Stomach (tissue), 9 donors: ENCODE results near the gene SNTG2. TPM values are rescaled to one million over a fixed set of nuclear protein-coding genes. Genes with fewer than 3 reads are reported as not detected.
"Not testable (repeated sequence)": the region's sequence is repeated elsewhere in the genome, so short reads cannot be mapped to it uniquely, and the experiment has no call there.

Source experiments
- DNase-seq, 2 donors: peaks; one replicate each; pipeline versions ENCODE4 v3.0.0 to v3.0.0-alpha.2; 2013 to 2019
- H3K27ac ChIP-seq, 5 donors: fragments of 200-600 bp in 4 of 5; sonication (generic) in 4 of 5; one replicate each; pipeline ENCODE4 v1.5.1; 2013 to 2019; ENCODE audit warnings: mild to moderate bottlenecking in 1 of 5, moderate library complexity in 1 of 5
- H3K27me3 ChIP-seq, 3 donors: fragments of 200-600 bp; sonication (generic); one replicate each; pipeline ENCODE4 v1.5.1; 2017 to 2019; ENCODE audit warnings: mixed run types in 1 of 3
- H3K36me3 ChIP-seq, 4 donors: fragments of 200-600 bp; sonication (generic); 1 replicate in 3 of 4; 2 replicates in 1 of 4; pipeline ENCODE4 v1.5.1; 2016 to 2019
- H3K4me1 ChIP-seq, 4 donors: fragments of 200-600 bp; sonication (generic); one replicate each; pipeline ENCODE4 v1.5.1; 2016 to 2019
- H3K4me3 ChIP-seq, 4 donors: fragments of 200-600 bp; sonication (generic) in 3 of 4; one replicate each; pipeline ENCODE4 v1.5.1; 2016 to 2019; ENCODE audit warnings: mild to moderate bottlenecking in 1 of 4
- H3K9me3 ChIP-seq, 4 donors: fragments of 200-600 bp; sonication (generic); one replicate each; pipeline ENCODE4 v1.5.1; 2016 to 2019
- EP300 ChIP-seq: sonication (generic); formaldehyde crosslinking; IDR thresholded peaks from one replicate; pipeline ENCODE4 v1.6.1; 2017; ENCODE audit warnings: antibody characterized with exemption
- POLR2A ChIP-seq, 4 donors: fragments of 450-650 bp; IDR thresholded peaks; one replicate each; pipeline ENCODE4 v1.6.1; 2016; ENCODE audit warnings: antibody characterized with exemption in 4 of 4, control low read depth in 2 of 4, mild to moderate bottlenecking in 1 of 4, moderate library complexity in 1 of 4
- POLR2AphosphoS5 ChIP-seq, 3 donors: sonication (generic); formaldehyde crosslinking; IDR thresholded peaks; one replicate each; pipeline ENCODE4 v1.6.1; 2016; ENCODE audit warnings: antibody characterized with exemption in 3 of 3
- WGBS, 5 donors: extraction: QIAGEN DNeasy Blood & Tissue Kit in 3 of 5; methylation state at CpG; one replicate each; pipeline versions ENCODE4 v1.1.5 to v1.1.7; 2013 to 2018; 5-methylcytosine and 5-hydroxymethylcytosine counted together
- intact Hi-C: fragments of 100-400 bp; cut with DNase I; formaldehyde crosslinking; loops from one replicate; pipeline ENCODE4 v1.15.1; 2023; ENCODE audit warnings: low total_unique reads
- polyA plus RNA-seq, 3 donors: library from polyadenylated mRNA; stranded (reverse); fragments of 200-250 nt; gene quantifications; one replicate each; pipeline ENCODE4 v1.2.3, GENCODE V29; 2013
- total RNA-seq, 5 donors: library from RNA; depleted of rRNA; stranded (reverse); fragments of >200 nt; gene quantifications; one replicate each; pipeline versions ENCODE4 v1.1.0 to v1.2.3, GENCODE V29; 2014 to 2016
- TF ChIP-seq, protein P1 (sequence below), 7 experiments: fragments of 450-650 bp in 4 of 7; fragments of 200-600 bp in 3 of 7; sonication (generic) in 3 of 7; IDR thresholded peaks; one replicate each; pipeline ENCODE4 v1.5.1; 2016 to 2019; ENCODE audit warnings: antibody characterized with exemption in 7 of 7, control low read depth in 2 of 7, mild to moderate bottlenecking in 1 of 7
- donor health status: healthy with polysubstance abuse.
- donor health status: Bipolar disorder and iron deficiency.
- donor health status: healthy.

SNTG2 gene
- total and polyA plus RNA-seq, 8 donors, result 0.68 to 19.6 (median 5.3) TPM; not detected in 1

DNA sequence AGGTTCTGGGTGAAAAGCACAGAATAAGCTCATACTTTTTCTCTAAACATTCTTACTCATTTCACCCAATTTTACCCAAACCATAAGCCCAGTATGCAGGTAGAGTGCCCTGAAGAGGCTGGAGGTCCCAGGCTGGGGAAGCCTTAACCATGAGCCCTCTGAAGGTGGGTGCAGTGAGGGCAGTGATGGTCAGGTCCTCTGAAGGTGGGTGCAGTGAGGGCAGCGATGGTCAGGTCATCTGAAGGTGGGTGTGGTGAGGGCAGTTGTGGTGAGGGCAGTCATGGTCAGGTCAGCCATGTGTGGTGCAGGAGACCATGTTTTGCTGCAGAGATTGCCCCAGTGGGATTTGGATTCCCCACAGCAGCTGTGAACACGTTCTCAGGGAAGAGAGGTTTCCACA, 148.8 kb downstream of the SNTG2 start:
- no peak overlapping the region for H3K4me3 ChIP-seq
- TF ChIP-seq, protein P1, sequence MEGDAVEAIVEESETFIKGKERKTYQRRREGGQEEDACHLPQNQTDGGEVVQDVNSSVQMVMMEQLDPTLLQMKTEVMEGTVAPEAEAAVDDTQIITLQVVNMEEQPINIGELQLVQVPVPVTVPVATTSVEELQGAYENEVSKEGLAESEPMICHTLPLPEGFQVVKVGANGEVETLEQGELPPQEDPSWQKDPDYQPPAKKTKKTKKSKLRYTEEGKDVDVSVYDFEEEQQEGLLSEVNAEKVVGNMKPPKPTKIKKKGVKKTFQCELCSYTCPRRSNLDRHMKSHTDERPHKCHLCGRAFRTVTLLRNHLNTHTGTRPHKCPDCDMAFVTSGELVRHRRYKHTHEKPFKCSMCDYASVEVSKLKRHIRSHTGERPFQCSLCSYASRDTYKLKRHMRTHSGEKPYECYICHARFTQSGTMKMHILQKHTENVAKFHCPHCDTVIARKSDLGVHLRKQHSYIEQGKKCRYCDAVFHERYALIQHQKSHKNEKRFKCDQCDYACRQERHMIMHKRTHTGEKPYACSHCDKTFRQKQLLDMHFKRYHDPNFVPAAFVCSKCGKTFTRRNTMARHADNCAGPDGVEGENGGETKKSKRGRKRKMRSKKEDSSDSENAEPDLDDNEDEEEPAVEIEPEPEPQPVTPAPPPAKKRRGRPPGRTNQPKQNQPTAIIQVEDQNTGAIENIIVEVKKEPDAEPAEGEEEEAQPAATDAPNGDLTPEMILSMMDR (IDR thresholded peaks at IDR 0.05), result no peak
- no peak for TF ChIP-seq EP300
- H3K4me1 ChIP-seq, result no peaks in the 10 kb centered on the region
- H3K27me3 ChIP-seq, result peaks cover 0 to 5% (median 0%) of the 10 kb centered on the region in 3 donors
- H3K9me3 ChIP-seq, result no peaks in the 10 kb centered on the region
- no peak for DNase-seq
- 45 to 70% (median 59%) methylated on average over 2 of the region's 2 CpGs for WGBS, 5 donors
- intact Hi-C loops, result no loop called here
- no peak overlapping the region for H3K27ac ChIP-seq
- no peaks in the 10 kb centered on the region for H3K36me3 ChIP-seq

GRCh38 chr2:1101011-1101782, 150.5 kb downstream of the SNTG2 start:
- H3K4me3 ChIP-seq, result no peak overlapping the region
- H3K9me3 ChIP-seq, result no peaks in the 10 kb centered on the region
- intact Hi-C loops, result no loop called here
- DNase-seq, result no peak
- no peak overlapping the region for H3K27ac ChIP-seq
- H3K36me3 ChIP-seq, result no peaks in the 10 kb centered on the region
- WGBS, 5 donors, result 83 to 88% (median 87%) methylated on average over 10 of the region's 10 CpGs
- H3K4me1 ChIP-seq, result no peaks in the 10 kb centered on the region
- H3K27me3 ChIP-seq, result peaks cover 0 to 5% (median 0%) of the 10 kb centered on the region in 3 donors
- TF ChIP-seq, protein P1 (IDR thresholded peaks at IDR 0.05), result no peak
- TF ChIP-seq POLR2AphosphoS5 (IDR thresholded peaks at IDR 0.05) (no peak), POLR2A (IDR thresholded peaks at IDR 0.05) (no peak), EP300 (no peak)

DNA sequence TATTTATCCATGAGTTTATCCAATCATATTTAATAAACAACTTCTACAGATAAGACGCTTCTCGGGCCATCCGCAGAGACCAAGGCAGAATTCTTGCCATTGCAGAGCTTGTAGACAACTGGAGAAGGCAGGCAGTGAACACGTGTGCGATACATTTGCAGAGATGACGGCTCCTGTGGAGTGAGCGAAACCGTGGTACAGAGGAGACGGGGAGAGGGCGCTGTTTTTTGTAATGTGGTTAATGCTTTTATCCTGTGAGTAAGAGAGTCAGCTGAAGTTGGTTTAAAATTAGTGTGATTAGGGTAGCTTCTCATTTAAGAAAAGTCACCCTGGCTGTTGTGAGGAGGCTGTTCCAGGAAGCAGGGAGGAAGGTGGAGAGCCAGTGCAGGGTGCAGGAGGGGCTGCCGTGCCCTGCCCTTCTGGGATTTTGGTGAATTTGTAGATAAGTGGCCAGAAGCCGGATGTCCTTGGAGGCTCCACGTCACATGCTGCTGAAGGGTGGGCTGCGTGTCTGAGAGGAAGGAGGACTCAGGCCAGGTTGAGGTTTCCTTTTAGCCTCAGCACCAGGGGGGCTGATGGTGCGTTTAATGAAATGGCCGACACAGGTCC, 151.4 kb downstream of the SNTG2 start:
- intact Hi-C loops, result no loop called here
- DNase-seq, result no peak
- 80 to 84% (median 82%) methylated on average over 16 of the region's 16 CpGs for WGBS, 5 donors

GRCh38 chr2:1104364-1104763, 153.7 kb downstream of the SNTG2 start:
- no peak for TF ChIP-seq EP300
- TF ChIP-seq, protein P1 (IDR thresholded peaks at IDR 0.05), result no peak
- no peak overlapping the region for H3K4me3 ChIP-seq
- H3K27ac ChIP-seq, result no peak overlapping the region
- H3K27me3 ChIP-seq, result peaks cover 0 to 5% (median 0%) of the 10 kb centered on the region in 3 donors
- no peaks in the 10 kb centered on the region for H3K4me1 ChIP-seq
- H3K36me3 ChIP-seq, result no peaks in the 10 kb centered on the region
- intact Hi-C loops, result no loop called here
- 29 to 55% (median 35%) methylated on average over 8 of the region's 8 CpGs for WGBS, 5 donors
- no peak for DNase-seq
- no peaks in the 10 kb centered on the region for H3K9me3 ChIP-seq

More for the DNA sequence above, 151.4 kb downstream of the SNTG2 start:
- Histone ChIP-seq H3K4me3 (no peak overlapping the region), H3K4me1 (no peaks in the 10 kb centered on the region), H3K27ac (no peak overlapping the region), H3K9me3 (no peaks in the 10 kb centered on the region), H3K27me3 (peaks cover 0 to 5% (median 0%) of the 10 kb centered on the region in 3 donors), H3K36me3 (no peaks in the 10 kb centered on the region)
- TF ChIP-seq EP300 (no peak), POLR2AphosphoS5 (IDR thresholded peaks at IDR 0.05) (no peak), POLR2A (IDR thresholded peaks at IDR 0.05) (no peak)
- TF ChIP-seq, protein P1 (IDR thresholded peaks at IDR 0.05), result no peak

DNA sequence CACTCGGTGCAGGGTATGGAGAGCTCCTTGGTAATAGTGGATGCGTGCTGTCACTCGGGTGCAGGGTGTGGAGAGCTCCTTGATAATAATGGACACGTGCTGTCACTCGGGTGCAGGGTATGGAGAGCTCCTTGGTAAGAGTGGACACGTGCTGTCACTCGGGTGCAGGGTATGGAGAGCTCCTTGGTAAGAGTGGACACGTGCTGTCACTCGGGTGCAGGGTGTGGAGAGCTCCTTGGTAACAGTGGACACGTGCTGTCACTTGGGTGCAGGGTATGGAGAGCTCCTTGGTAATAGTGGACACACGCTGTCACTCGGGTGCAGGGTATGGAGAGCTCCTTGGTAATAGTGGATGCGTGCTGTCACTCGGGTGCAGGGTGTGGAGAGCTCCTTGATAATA, 155.7 kb downstream of the SNTG2 start:
- 88 to 95% (median 92%) methylated on average over 10 to 14 of the region's 14 CpGs for WGBS, 5 donors
- DNase-seq, H3K36me3 ChIP-seq, H3K4me3 ChIP-seq, H3K27ac ChIP-seq, H3K27me3 ChIP-seq, intact Hi-C loops, H3K9me3 ChIP-seq, H3K4me1 ChIP-seq: not testable (repeated sequence)
